ENCODE data around the gene OGFR.

GRCh38 chr20:62840244-62841197, 35.9 kb downstream of the OGFR start:
- no peak for TF ChIP-seq POLR2A (IDR thresholded peaks at IDR 0.05)
- TF ChIP-seq, protein P1, sequence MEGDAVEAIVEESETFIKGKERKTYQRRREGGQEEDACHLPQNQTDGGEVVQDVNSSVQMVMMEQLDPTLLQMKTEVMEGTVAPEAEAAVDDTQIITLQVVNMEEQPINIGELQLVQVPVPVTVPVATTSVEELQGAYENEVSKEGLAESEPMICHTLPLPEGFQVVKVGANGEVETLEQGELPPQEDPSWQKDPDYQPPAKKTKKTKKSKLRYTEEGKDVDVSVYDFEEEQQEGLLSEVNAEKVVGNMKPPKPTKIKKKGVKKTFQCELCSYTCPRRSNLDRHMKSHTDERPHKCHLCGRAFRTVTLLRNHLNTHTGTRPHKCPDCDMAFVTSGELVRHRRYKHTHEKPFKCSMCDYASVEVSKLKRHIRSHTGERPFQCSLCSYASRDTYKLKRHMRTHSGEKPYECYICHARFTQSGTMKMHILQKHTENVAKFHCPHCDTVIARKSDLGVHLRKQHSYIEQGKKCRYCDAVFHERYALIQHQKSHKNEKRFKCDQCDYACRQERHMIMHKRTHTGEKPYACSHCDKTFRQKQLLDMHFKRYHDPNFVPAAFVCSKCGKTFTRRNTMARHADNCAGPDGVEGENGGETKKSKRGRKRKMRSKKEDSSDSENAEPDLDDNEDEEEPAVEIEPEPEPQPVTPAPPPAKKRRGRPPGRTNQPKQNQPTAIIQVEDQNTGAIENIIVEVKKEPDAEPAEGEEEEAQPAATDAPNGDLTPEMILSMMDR (IDR thresholded peaks at IDR 0.05): no peak
